ENCODE data around the gene PTCD1. TPM values are rescaled to one million over a fixed set of nuclear protein-coding genes. Genes with fewer than 3 reads are reported as not detected.

Gene PTCD1, protein sequence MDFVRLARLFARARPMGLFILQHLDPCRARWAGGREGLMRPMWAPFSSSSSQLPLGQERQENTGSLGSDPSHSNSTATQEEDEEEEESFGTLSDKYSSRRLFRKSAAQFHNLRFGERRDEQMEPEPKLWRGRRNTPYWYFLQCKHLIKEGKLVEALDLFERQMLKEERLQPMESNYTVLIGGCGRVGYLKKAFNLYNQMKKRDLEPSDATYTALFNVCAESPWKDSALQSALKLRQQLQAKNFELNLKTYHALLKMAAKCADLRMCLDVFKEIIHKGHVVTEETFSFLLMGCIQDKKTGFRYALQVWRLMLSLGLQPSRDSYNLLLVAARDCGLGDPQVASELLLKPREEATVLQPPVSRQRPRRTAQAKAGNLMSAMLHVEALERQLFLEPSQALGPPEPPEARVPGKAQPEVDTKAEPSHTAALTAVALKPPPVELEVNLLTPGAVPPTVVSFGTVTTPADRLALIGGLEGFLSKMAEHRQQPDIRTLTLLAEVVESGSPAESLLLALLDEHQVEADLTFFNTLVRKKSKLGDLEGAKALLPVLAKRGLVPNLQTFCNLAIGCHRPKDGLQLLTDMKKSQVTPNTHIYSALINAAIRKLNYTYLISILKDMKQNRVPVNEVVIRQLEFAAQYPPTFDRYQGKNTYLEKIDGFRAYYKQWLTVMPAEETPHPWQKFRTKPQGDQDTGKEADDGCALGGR
- total RNA-seq: 3.8 TPM

DNA sequence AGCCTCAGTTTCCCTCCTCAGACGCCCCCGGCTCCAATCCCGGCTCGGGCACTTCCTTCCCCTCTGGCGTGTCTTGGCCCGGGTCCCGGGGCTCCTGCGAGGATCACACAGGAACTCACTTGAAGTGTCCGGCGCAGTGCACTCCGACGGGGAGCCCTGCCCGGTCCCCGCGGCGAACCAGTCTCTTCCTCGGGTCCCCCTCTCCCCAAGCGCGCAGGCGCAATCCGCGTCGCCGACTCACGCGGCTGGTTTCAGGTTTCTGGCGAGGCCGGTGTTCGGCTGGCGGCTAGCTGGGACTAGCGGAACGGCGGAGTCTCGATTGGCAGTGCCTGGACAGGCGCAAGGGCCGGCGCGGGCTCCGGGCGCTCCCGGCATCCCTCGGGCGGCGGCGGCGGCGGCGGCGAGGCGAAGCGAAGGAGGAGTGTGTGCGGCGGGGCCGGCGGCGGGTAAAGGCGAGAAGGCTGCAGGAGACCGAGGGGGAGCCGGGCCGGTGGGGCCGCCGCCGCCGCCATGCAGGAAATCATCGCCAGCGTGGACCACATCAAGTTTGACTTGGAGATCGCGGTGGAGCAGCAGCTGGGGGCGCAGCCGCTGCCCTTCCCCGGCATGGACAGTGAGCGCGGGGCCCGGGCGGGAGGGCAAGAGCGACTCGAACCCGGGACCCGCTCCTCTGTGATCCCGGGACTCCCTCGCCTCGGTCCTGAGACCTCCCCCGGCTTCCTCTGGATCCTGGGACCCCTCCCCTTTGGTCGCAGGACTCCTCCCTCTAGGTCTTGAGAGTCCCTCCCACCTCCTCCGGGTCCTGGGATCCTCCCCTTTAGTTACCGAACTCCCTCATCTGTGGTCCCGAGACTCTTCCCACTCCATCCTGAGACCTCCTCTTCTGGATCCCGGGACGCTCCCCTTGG, at the start of gene PTCD1, which contains the start of gene CPSF4:
TSS of gene PTCD1 (minus strand) at position 226 of the 908 bp plus-strand sequence. CDS start 3,556 bp downstream, outside the sequence.
TSS of gene CPSF4 (plus strand) at position 371 of the 908 bp plus-strand sequence. CDS start at position 511, 140 bp downstream.
- DNase-seq: peak; percentile 90

DNA sequence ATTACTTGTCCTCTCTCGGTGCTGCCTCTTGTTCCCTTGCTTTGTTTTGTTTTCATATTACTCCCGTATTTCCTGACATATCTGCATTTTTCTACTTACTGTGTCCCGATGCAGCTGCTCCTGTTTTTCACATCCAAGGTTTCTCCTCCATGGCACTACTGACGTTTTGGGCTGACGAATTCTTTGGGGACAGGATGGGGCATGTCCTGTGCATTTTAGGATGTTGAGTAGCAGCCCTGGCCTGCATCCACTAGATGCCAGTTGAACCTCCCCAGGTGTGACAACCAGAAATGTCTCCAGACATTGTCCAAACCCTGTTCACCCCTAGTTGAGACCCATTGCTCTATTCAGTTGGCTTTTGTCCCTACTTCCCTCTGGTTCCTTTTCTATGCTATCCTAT, 46.5 kb upstream of the PTCD1 start:
- DNase-seq: no peak

DNA sequence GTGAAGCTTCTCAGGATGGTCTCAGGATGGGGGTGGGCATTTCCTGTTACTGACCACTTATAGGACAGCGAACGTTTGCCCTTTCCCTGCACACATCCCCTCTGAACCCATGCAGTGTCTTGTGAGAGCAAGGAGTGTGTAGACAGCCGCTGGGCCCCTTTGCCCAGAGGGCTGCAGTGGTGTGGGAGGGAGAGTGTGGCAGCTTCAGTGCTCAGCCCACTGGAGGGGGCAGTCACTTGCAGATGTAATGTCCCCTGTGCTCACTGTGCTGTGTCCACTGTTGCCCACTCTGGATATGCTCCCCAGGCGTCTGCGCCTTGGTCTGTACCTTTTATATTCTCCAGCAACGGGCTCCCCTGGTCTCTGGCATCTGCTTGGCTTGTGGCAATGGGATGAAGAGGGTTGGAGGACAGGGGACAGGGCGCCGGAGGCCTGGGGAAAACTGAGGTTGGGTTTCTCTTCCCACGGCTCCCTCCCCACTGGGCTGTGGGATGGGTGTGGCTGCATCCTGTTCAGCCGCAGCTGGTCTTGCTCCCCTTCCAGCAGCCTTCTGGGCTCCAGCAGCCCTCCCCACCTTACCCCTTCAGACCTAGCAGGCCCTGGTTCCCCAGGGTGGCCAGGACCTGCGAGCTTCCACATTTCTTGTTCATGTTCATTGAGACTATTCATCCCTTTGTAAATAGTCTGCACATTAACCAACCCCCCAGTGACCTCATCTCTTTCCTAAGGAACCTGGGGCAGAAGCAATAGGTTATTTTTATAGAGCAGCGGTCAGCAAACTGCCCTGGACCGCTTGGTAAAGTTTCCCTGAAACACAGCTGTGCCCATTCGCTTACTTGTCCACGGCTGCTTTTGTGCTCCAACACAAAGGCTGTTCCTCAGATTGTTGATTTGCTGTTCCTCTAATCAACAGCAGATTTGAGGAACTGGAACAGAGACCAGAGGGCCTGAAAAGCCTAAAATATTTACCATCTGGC, 40.2 kb upstream of the PTCD1 start:
- DNase-seq: no peak

DNA sequence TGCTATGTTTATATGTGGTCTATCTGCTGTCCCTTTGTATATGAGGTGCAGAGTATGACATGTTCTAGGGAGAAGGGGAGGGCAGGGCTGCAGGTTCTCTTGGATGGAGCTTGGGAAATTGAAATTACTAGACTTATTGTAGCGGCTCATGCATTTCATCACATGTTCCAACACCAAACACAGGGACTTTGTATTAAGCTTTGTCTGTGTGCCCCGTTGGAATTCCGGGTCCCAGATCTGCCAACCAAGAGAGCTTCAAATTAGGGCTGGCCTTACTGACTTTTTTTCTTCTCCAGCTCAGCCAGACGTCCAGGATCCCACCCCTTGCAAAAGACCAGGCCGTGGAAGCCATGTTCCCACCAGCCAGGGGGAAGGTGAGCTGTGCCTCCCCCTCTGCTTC, 37.5 kb upstream of the PTCD1 start:
- no peak for DNase-seq

DNA sequence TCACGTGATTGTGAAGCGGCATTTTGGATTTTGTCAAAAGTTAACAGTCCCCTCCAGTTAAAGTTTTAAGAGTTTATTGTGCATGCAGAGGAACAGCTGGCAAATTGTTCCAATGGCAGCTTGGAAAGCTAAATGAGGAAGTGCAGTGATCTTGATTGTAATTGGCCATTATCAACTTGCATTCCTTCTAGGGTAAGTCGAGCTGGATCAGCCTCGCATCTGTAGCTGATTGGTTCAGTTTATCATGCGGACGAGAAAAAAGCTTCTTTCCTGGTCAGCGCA, 34.7 kb upstream of the PTCD1 start:
- peak; percentile 33 for DNase-seq

DNA sequence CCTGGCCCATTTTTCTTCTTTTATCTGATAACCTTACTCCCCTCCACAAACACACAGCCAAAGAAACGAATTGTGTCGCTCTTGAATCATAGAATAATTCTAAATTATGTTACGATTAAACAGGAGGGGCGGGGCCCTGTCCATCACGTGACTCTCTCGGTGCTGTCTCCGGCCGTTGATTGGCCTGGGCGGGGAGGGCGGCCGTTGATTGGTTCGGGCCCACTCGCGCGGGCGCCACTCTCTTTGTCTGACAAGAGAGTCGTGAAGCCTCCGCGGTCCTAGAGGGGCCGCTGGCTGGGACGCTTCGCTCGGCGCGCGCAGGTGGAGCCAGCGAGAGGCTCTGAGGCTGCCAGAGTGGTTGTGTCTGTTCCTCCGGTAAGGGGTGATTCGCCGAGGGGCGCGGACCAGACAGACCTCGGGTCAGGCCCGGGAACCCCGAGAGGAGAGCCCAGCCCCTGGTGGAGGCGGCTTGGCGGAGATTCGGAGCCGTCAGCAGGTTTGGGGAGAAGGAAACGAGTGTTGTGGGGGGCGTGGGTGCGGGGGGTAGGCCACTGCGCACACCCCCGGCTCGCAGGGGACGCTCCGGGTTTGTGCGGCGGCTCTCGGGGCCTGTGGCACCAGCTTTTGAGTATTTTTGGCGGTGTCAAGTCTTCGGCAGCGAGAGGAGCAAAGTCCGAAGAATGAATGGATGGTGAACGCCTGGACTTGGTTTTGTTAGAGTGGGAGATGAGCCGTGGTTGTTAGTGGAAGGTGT, 34.1 kb upstream of the PTCD1 start, which contains the start of gene ZNF789:
TSS of gene ZNF789 (plus strand) at position 330 of the 754 bp plus-strand sequence. CDS start 3,567 bp downstream, outside the sequence.
- peak; percentile 92 for DNase-seq

DNA sequence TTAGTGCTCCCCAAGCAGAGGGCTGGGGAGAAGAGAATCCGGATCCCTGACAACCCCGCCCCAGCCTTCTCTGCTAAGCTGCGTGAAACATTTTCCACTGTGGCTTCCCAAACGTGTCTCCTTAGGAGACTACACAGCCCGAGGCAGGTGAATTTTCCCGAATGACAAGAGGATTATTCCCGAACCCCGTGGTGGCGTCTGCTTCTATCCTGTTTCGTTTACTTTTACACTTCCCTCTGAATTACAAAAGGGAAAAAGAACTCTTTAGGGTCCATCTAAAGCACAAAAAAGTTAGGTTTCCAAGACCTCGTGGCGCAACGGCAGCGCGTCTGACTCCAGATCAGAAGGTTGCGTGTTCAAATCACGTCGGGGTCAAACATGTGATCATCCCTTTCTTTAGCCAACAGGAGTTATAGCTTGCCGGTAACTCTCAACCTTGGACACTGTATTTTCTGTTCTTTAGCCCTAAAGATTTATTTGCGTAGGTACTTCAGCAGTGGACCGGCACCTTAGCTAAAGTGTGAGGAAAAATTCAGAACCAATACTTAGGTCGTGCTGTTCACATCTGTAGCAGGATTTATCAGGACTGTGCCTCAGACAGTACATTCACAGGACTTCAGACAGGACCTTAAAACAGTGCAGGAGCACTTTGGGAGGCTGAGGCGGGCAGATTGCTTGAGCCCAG, 30.9 kb upstream of the PTCD1 start:
- no peak for DNase-seq

DNA sequence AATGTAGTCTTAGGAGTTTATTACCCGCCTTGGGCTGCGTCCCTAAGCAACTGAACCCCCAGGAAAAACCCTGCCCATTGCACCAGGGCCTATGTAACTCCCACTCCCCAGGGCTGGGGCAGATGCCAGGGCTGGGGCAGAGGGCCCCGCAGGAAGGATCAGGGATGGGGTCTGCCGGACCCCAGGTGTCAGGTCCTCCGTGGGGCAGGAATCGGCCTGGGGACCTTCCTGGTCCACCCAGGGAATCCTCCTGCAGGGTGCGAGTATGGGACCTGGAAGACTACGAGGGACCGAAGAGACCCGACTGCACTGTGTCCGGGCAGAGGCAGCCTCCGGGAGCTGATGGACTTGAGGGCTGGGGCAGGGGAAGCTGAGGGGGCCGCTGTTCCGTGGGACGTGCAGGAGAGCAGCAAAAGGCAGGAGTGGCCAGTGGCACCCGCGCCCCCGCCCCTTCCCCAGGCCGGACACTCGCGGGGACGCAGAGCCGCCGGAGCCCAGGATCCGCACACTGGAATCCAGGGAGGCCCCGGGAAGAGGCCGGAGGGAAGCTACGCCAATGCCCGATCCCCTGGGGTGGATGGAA, 29.8 kb upstream of the PTCD1 start:
- no peak for DNase-seq

DNA sequence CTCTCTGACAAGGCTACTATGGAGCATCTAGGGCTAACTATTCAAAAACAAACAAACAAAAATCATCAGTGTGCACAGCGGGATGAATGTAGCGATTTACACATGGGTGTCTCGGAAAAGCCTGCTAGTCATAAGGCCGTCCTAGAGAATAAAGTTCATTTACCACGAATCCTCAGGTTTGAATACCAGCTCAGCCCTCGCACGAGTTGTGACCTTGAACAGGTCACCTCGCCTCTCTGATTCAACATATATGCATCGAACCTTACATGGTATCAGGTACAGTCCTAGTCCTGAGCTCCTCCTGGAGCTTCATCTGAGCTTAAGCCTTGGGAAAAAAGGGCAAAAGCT, 26.8 kb upstream of the PTCD1 start:
- no peak for DNase-seq

DNA sequence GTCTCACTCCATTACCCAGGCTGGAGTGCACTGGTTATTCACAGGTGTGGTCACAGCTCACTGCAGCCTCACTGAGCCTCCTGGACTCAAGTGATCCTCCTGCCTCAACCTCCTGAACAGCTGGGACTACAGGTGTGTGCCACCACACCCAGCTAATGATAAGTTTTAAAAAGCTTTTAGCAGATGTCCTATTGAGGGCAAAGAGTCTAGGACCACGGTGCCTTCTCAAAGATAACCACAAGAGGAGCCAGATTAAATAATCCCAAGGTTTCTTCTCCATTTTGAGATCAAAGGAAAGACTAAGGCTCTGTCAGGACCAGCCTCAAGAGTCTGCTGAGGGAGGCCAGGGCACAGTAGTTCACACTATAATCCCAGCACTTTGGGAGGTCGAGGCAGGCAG, 22.6 kb upstream of the PTCD1 start:
- no peak for DNase-seq

DNA sequence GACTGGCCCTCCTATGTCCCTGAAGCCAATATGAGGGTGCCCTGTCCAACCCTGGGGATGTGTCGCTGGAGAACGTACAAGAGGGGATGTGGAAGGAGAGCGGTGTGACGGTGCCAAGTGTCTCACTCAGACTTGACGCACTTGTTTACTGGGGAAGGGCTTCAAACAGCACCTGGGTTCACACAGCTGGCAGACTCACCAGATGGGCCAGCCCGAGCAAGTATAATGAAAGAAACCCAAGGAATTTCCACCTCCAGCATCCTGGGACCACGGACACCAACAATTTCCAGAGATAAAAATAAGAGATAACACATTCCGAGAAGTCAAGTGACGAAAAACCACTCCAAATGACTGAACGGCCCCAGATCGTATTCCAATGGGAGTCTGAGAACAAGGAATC, 22.1 kb upstream of the PTCD1 start:
- no peak for DNase-seq

DNA sequence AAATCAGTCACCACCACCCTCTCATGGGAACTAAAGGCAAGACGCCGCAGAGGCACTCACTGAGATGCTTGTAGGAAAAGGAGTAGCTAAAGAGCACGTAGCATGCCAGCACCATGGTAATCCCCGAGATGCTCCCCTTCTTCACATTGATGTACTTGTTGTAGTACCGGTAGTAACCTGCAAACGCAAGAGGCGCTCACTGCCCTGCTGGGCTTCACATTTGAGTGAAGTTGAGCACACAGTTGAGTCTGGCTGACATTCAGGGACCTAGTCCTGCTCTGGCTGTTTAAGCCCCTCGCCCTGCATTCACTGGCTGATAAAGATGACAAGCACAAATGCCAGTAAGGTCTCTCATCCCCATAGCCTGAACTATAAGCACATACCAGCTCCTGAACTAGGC, 20.5 kb upstream of the PTCD1 start:
- DNase-seq: no peak

DNA sequence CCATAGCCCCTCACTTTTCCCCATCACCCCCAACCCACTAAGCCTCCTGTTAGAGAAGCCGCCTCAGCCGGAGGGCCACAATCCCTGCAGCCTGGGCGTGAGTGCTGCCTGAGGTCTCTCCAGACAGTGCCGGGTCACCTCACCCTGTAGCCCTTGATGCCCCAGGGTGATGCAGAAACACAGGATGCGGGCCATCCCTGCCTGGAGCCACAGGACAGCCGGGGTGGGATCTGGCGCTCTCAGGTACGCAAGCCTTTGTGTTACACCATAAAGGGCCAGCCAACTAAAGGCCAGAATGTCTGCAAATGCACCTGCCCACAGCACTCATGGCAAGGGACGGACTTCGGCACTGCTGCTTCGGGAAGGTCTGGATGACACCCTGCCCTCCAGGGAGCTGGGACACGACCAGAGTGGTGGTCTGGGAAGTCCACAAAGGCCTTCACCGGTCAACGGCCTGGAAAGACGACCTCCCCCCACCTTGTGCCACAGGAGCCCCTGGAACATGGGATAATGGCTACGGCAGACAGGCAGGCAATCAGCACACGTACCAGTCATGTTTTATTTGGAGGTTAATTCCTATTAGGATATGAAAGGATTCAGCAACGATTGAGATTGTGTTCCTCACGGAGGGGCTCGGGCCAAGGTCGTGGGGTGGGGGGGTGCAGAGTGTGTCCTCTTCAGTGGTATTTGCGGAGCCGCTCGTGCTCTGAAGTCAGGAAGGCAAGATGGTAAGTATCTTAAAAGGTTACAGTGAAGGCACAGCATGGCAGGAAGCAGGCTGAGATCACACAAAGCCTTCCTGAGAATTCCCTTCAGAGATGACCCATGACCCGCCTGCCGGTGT, 19.3 kb upstream of the PTCD1 start:
- DNase-seq: no peak

DNA sequence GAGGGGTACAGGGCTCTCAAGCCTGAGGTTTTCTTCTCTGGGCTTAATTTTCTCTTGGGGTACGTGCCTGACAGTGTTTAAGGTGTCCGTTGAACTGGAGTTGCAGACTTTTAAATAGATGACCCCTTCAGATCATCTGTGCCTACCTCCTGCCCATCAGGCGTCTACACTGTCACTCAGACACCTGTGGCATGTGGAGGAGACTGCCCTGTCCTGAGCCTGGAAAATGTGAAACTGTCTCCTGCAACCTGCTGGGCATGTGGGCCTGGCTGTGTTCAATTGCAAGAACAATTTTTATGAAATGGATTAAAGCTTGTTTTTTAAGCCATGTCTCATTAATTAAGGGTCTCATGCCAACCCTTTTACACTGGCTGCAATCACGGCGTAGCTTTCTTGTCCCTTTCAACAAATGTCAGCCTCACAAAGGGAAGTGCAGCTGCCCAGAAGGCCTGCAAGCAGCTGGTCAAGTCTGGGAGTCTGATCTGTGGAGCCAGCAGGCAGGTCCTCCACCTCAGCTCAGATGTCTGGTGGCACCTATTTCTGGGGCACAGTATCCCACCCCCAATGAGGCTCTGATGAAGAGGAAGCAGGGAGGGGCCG, 18.6 kb upstream of the PTCD1 start:
- DNase-seq: no peak

DNA sequence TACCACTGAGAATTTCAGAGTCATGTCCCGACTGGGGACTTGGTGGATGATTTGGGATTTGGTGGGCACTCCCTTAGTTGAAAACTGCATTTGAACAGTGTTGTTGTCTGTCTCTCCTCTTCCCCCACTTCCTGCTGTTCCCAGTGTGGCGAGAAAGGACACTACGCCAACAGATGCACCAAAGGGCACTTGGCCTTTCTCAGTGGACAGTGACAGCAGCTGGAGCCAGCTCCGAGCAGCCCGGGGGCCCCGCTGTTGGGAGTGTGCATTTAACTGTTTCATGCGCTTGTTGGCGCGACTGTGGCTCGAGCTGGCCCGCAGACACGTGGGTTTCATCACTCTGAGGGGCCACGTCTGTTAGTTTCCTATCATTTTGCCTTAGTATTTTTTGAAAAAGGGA, 17.7 kb upstream of the PTCD1 start:
- DNase-seq: no peak

DNA sequence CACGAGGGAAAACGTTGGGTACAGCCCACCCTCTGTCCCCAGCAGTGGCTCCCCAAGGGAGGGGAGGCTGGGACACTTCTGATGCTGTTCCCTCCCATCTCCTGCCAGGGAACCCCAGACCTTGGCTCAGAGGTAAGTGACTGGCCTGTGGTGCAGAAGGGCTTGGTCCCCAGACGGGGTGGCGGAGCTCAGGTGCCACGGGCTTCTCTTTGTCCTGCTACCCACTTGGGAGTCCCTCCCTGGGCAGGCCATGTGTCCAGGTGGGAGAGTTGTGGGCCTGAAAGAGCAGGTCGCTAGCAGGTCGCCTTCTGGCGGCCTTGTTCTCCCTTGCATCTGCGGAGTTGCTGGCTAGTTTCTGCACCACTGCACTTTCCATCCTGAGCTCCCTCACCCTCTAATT, 17.3 kb upstream of the PTCD1 start:
- DNase-seq: no peak

DNA sequence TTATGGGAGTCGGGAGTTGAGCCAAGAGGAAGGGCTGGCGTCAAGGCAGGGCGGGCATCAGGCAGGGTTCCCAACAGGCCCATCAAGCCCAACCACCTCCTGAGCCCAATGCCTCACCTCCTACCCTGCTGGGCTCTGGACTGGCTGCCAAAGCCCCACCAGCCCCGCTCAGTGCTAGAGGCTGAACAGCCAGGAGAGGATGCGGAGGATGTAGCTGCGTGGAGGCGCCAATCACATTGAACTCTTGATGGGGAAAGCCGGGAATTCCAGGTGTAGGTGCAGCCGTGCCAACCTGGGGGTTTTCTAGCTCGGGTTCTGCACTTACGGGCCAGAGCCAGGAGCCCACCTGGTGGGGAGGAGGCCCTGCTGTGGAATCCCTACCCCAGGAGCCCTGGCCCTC, 14.5 kb upstream of the PTCD1 start:
- no peak for DNase-seq

DNA sequence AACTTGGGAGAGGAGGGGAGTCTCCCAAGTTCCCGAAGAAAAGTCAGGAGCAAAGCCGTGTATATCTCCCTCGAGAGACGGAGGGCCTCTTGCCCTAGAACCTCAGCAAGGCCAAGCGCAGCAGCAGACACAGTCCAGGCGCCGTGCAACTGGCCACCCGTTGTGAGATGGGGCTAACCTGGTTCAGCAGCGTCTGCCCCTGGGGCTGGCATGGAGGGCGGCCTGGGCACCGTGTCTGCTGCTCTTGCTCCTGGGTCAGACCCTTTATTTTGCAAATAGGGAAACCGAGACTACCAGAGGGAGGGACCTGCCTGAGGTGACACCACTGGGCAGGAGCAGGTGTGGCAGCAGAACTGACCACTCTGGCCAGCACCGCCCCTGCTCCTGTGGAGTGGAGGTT, 13.9 kb upstream of the PTCD1 start:
- DNase-seq: no peak

Data from skin of body (tissue), 2 donors.